Stomach smooth muscle (tissue), 2 donors: ENCODE data around the gene CHRDL2.

Experiments used
- H3K27ac ChIP-seq: one replicate; pipeline ENCODE4 v1.7.0; 2013; ENCODE audit warnings: mild to moderate bottlenecking, low read length, inconsistent platforms
- H3K27me3 ChIP-seq, 2 donors: one replicate each; pipeline ENCODE4 v1.7.0; 2013; ENCODE audit warnings: low read length in 2 of 2; ENCODE audit not compliant: insufficient read depth in 2 of 2, control insufficient read depth in 1 of 2
- H3K36me3 ChIP-seq, 2 donors: one replicate each; pipeline ENCODE4 v1.7.0; 2013; ENCODE audit warnings: low read length in 2 of 2; ENCODE audit not compliant: control insufficient read depth in 2 of 2, insufficient read depth in 2 of 2
- H3K4me1 ChIP-seq: one replicate; pipeline ENCODE4 v1.7.0; 2013; ENCODE audit warnings: low read length; ENCODE audit not compliant: control insufficient read depth, insufficient read depth
- H3K4me3 ChIP-seq, 2 donors: one replicate each; pipeline ENCODE4 v1.7.0; 2013; ENCODE audit warnings: low read length in 2 of 2
- H3K9ac ChIP-seq, 2 donors: one replicate each; pipeline ENCODE4 v1.7.0; 2013; ENCODE audit warnings: low read length in 2 of 2, mild to moderate bottlenecking in 1 of 2
- H3K9me3 ChIP-seq, 2 donors: one replicate each; pipeline ENCODE4 v1.7.0; 2013; ENCODE audit warnings: low read length in 2 of 2; ENCODE audit not compliant: control insufficient read depth in 2 of 2
- donor health status: healthy.
- donor health status: Pancreatic carcinoma.

Gene CHRDL2

GRCh38 chr11:74731301-74732094, at the start of gene CHRDL2:
Gene CHRDL2, minus strand, starts transcription at chr11:74731426. Its CDS starts 538 bp downstream, at chr11:74730888.
- H3K27me3 ChIP-seq: peaks cover 6 to 22% of the 10 kb centered on the region in 2 donors
- peaks cover 20% of the 10 kb centered on the region for H3K4me1 ChIP-seq
- H3K9ac ChIP-seq: peak within 1 kb of the TSS; percentile 45 to 58
- H3K4me3 ChIP-seq: peak within 1 kb of the TSS; percentile 62 to 68
- no peaks in the 10 kb centered on the region for H3K36me3 ChIP-seq
- no peaks in the 10 kb centered on the region for H3K9me3 ChIP-seq
- no peak within 1 kb of the TSS for H3K27ac ChIP-seq

DNA sequence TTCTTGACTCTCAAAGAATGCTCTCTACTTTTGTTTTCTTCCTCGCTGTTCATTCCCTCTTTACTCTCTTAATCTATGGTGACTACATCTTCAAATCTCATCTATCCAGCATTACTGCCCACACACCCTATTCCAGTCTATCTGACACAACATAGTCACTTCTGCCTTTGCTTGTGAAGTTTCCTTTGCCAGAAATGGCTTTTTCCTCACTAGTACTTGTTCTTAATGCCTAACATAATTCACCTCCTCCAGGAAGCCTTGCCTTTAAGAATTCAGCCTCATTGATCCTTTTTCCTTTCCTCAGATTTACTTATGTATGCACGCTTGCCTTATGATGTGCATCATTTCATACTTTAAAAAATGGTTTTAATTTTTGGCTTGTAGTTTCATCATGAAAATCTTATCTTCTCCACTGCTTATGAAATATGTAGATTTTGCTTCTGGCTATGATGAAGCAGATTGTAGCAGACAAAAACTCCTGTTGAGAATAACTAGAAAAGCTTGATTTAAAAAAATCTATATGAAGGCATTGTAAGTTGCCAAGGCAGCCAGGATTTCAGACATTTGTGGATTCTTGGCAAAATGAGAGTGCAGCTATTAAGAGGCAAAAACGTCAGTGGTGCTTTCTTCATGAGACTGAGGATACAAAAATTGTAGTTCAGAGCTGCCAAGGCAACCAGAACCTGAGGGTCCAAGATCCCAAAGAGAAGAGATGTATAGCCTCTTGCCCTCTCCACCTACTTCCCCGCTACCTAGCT, 49.2 kb upstream of the CHRDL2 start:
- Histone ChIP-seq H3K9ac (no peak overlapping the region), H3K27me3 (no peaks in the 10 kb centered on the region), H3K4me1 (peaks cover 5% of the 10 kb centered on the region), H3K27ac (no peak overlapping the region), H3K9me3 (no peaks in the 10 kb centered on the region), H3K36me3 (no peaks in the 10 kb centered on the region), H3K4me3 (no peak overlapping the region)

GRCh38 chr11:74778581-74778980, 47.4 kb upstream of the CHRDL2 start:
- H3K9ac ChIP-seq: no peak overlapping the region
- H3K9me3 ChIP-seq: no peaks in the 10 kb centered on the region
- H3K27me3 ChIP-seq: no peaks in the 10 kb centered on the region
- no peak overlapping the region for H3K27ac ChIP-seq
- H3K4me3 ChIP-seq: no peak overlapping the region
- H3K4me1 ChIP-seq: peaks cover 5% of the 10 kb centered on the region
- no peaks in the 10 kb centered on the region for H3K36me3 ChIP-seq

DNA sequence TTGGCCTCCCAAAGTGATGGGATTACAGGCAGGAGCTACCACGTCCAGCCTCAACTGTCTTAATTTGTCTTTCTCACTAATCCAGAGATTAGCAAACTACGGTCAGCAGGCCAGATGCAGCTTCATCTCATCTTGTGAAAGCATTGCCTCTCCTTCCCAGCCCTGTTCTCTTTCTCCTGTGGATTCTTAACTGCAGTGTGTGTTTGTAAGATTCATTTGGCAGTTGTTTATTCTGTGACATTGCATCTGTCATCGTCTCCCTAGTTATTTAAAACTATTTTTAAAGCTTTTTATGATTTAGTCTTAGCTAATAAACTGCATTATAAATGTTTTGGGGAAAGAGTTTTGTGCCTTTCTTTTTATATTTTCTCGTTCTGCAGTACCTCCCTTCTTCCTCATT, 46.7 kb upstream of the CHRDL2 start:
- Histone ChIP-seq H3K36me3 (no peaks in the 10 kb centered on the region), H3K9ac (no peak overlapping the region), H3K4me3 (no peak overlapping the region), H3K4me1 (no peaks in the 10 kb centered on the region), H3K27me3 (no peaks in the 10 kb centered on the region), H3K27ac (no peak overlapping the region), H3K9me3 (no peaks in the 10 kb centered on the region)

DNA sequence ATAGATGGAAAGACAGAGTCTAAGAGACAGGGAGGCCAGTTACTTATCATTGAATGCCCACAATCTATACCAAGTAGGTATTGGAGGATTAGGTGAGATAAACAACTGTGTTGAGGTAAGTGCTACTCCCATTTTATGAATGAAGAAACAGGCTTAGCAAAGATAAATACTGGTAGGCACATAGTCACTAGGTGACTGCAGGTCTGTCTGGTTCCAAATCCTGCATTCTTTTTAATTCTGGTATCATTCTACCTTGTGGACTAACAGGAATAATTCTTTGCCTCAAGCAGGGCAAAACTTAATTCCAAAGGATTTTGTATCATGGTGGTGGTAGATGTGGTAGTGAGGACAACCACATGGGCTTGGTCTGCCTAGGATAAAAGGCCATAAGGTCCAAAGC, 45.8 kb upstream of the CHRDL2 start:
- Histone ChIP-seq H3K36me3 (no peaks in the 10 kb centered on the region), H3K4me1 (no peaks in the 10 kb centered on the region), H3K27ac (no peak overlapping the region), H3K9ac (no peak overlapping the region), H3K27me3 (no peaks in the 10 kb centered on the region), H3K9me3 (no peaks in the 10 kb centered on the region), H3K4me3 (no peak overlapping the region)

- Histone ChIP-seq H3K4me1 (no peaks in the 10 kb centered on the region), H3K27ac (no peak overlapping the region), H3K9ac (no peak overlapping the region), H3K36me3 (no peaks in the 10 kb centered on the region), H3K4me3 (no peak overlapping the region), H3K27me3 (no peaks in the 10 kb centered on the region), H3K9me3 (no peaks in the 10 kb centered on the region)
These were observed 45.3 kb upstream of the CHRDL2 start for GRCh38 chr11:74776546-74776945.

DNA sequence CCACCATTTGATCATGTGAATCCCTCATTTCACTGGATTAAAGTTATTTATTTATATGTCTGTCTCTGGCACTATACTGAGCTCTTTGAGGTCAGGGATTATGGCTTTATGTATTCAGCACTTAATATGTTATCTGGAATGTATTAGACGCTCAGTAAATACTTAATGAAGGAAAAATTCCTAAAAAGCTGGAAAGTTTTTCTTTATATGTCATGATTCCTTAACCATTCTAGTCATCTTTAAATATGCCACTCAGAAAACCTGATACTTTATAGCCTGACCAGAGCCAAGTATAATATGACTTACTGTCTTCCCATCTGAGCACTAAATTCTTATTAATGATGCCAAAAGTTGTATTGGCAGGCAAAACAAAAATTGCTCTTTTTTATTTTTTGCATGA, 44.5 kb upstream of the CHRDL2 start:
- no peak overlapping the region for H3K9ac ChIP-seq
- no peaks in the 10 kb centered on the region for H3K9me3 ChIP-seq
- H3K36me3 ChIP-seq: no peaks in the 10 kb centered on the region
- H3K27me3 ChIP-seq: no peaks in the 10 kb centered on the region
- H3K27ac ChIP-seq: no peak overlapping the region
- H3K4me3 ChIP-seq: no peak overlapping the region
- H3K4me1 ChIP-seq: no peaks in the 10 kb centered on the region

- H3K27me3 ChIP-seq: no peaks in the 10 kb centered on the region
- H3K27ac ChIP-seq: no peak overlapping the region
- no peaks in the 10 kb centered on the region for H3K9me3 ChIP-seq
- H3K9ac ChIP-seq: no peak overlapping the region
- H3K36me3 ChIP-seq: no peaks in the 10 kb centered on the region
- no peaks in the 10 kb centered on the region for H3K4me1 ChIP-seq
- no peak overlapping the region for H3K4me3 ChIP-seq
These were observed 42.2 kb upstream of the CHRDL2 start for GRCh38 chr11:74773476-74773875.

DNA sequence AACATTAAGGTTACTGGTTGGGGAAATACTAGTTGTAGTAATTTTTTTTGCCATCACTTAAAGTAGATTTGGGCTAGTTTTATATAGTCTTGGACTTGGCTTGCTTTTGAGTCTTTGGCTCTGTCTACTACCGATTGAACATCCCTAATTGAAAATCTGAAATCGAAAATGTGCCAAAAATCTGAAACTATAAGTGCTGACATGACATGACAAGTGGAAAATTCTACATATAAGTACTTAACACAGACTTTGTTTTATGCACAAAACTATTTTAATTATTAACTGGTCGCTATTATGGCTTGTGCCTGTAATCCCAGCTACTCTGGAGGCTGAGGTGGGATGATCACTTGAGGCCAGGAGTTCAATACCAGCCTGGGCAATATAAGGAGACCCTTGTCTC, 39.9 kb upstream of the CHRDL2 start:
- Histone ChIP-seq H3K27ac (no peak overlapping the region), H3K4me1 (no peaks in the 10 kb centered on the region), H3K4me3 (no peak overlapping the region), H3K9ac (no peak overlapping the region), H3K36me3 (no peaks in the 10 kb centered on the region), H3K9me3 (no peaks in the 10 kb centered on the region), H3K27me3 (no peaks in the 10 kb centered on the region)

- Histone ChIP-seq H3K4me3 (no peak overlapping the region), H3K4me1 (no peaks in the 10 kb centered on the region)
These were observed 39.2 kb upstream of the CHRDL2 start for GRCh38 chr11:74770456-74770855.

More at GRCh38 chr11:74770456-74770855, 39.2 kb upstream of the CHRDL2 start:
- H3K9ac ChIP-seq: no peak overlapping the region
- no peaks in the 10 kb centered on the region for H3K27me3 ChIP-seq
- no peaks in the 10 kb centered on the region for H3K36me3 ChIP-seq
- H3K27ac ChIP-seq: no peak overlapping the region
- no peaks in the 10 kb centered on the region for H3K9me3 ChIP-seq
